ENCODE data around the gene ADPRHL1. TPM values are rescaled to one million over a fixed set of nuclear protein-coding genes. Genes with fewer than 3 reads are reported as not detected.

The ADPRHL1 gene
- total RNA-seq, 4 donors from 2014 or later: 2.5 to 8.6 (median 5.5) TPM

GRCh38 chr13:113360446-113360845, 92.8 kb downstream of the ADPRHL1 start:
- Histone ChIP-seq H3K36me3 (no peaks in the 10 kb centered on the region), H3K4me1 (peaks cover 26% of the 10 kb centered on the region), H3K9me3 (no peaks in the 10 kb centered on the region), H3K4me3 (no peak overlapping the region), H3K27ac (no peak overlapping the region), H3K27me3 (peaks cover 4% of the 10 kb centered on the region)
- 91% methylated on average over 6 of the region's 6 CpGs for WGBS
- DNase-seq (ENCODE audit: low spot score in 2 of 2): peak in 1 of 2 donors; percentile 29
- no peak for TF ChIP-seq POLR2AphosphoS5 (IDR thresholded peaks at IDR 0.05)
- no peak for TF ChIP-seq EP300 (IDR thresholded peaks at IDR 0.05)
- TF ChIP-seq POLR2A (IDR thresholded peaks at IDR 0.05): no peak
- no peak for TF ChIP-seq CTCF (IDR thresholded peaks at IDR 0.05)

- no peak overlapping the region for H3K27ac ChIP-seq
- no peaks in the 10 kb centered on the region for H3K9me3 ChIP-seq
- H3K4me1 ChIP-seq: peaks cover 19% of the 10 kb centered on the region
- 89% methylated on average over 11 of the region's 11 CpGs for WGBS
- DNase-seq (ENCODE audit: low spot score in 2 of 2): peak in 1 of 2 donors; percentile 70
- peaks cover 6% of the 10 kb centered on the region for H3K36me3 ChIP-seq
- TF ChIP-seq EP300 (IDR thresholded peaks at IDR 0.05): no peak
- TF ChIP-seq POLR2A (IDR thresholded peaks at IDR 0.05): no peak
- TF ChIP-seq CTCF (IDR thresholded peaks at IDR 0.05): no peak
- TF ChIP-seq POLR2AphosphoS5 (IDR thresholded peaks at IDR 0.05): no peak
- peaks cover 4% of the 10 kb centered on the region for H3K27me3 ChIP-seq
- no peak overlapping the region for H3K4me3 ChIP-seq
These were observed 93.7 kb downstream of the ADPRHL1 start for GRCh38 chr13:113359571-113359970.

GRCh38 chr13:113358653-113359190, 94.6 kb downstream of the ADPRHL1 start:
- DNase-seq (ENCODE audit: low spot score in 2 of 2): no peak
- Histone ChIP-seq H3K36me3 (peaks cover 6% of the 10 kb centered on the region), H3K4me1 (peaks cover 13% of the 10 kb centered on the region), H3K27ac (no peak overlapping the region), H3K4me3 (no peak overlapping the region), H3K9me3 (no peaks in the 10 kb centered on the region), H3K27me3 (peaks cover 4% of the 10 kb centered on the region)
- no peak for TF ChIP-seq CTCF (IDR thresholded peaks at IDR 0.05)
- no peak for TF ChIP-seq POLR2A (IDR thresholded peaks at IDR 0.05)
- no peak for TF ChIP-seq POLR2AphosphoS5 (IDR thresholded peaks at IDR 0.05)
- TF ChIP-seq EP300 (IDR thresholded peaks at IDR 0.05): no peak
- WGBS: 68% methylated on average over 6 of the region's 6 CpGs

GRCh38 chr13:113357529-113357928, 95.8 kb downstream of the ADPRHL1 start:
- H3K4me1 ChIP-seq: peaks cover 1% of the 10 kb centered on the region

GRCh38 chr13:113356596-113356995, 96.7 kb downstream of the ADPRHL1 start:
- Histone ChIP-seq H3K27me3 (no peaks in the 10 kb centered on the region), H3K27ac (no peak overlapping the region), H3K4me1 (peaks cover 2% of the 10 kb centered on the region), H3K9me3 (no peaks in the 10 kb centered on the region), H3K36me3 (peaks cover 6% of the 10 kb centered on the region), H3K4me3 (no peak overlapping the region)
- DNase-seq (ENCODE audit: low spot score in 2 of 2): no peak
- TF ChIP-seq EP300 (IDR thresholded peaks at IDR 0.05): no peak
- no peak for TF ChIP-seq POLR2AphosphoS5 (IDR thresholded peaks at IDR 0.05)
- TF ChIP-seq CTCF (IDR thresholded peaks at IDR 0.05): no peak
- no peak for TF ChIP-seq POLR2A (IDR thresholded peaks at IDR 0.05)
- whole genome bisulfite sequencing: 69% methylated on average over 4 of the region's 4 CpGs

More at GRCh38 chr13:113357529-113357928, 95.8 kb downstream of the ADPRHL1 start:
- no peaks in the 10 kb centered on the region for H3K27me3 ChIP-seq
- H3K36me3 ChIP-seq: peaks cover 6% of the 10 kb centered on the region
- DNase-seq (ENCODE audit: low spot score in 2 of 2): no peak
- no peak for TF ChIP-seq CTCF (IDR thresholded peaks at IDR 0.05)
- WGBS: 90% methylated on average over 5 of the region's 5 CpGs
- no peak overlapping the region for H3K4me3 ChIP-seq
- no peak overlapping the region for H3K27ac ChIP-seq
- no peaks in the 10 kb centered on the region for H3K9me3 ChIP-seq
